Liver (tissue), 9 donors: ENCODE results near the gene DNAJA3. TPM values are rescaled to one million over a fixed set of nuclear protein-coding genes. Genes with fewer than 3 reads are reported as not detected.

Source experiments
- DNase-seq: peaks from one replicate; pipeline ENCODE4 v3.0.0-alpha.2; 2017; ENCODE audit warnings: low spot score
- H3K27ac ChIP-seq, 2 donors: one replicate each; pipeline ENCODE4 v1.7.0; 2013; ENCODE audit warnings: inconsistent platforms in 2 of 2, low read length in 2 of 2, control low read depth in 1 of 2, low read depth in 1 of 2, mild to moderate bottlenecking in 1 of 2
- H3K27me3 ChIP-seq, 4 donors: one replicate each; pipeline versions ENCODE4 v1.6.1 to v1.7.0; 2013; ENCODE audit warnings: low read length in 3 of 4, inconsistent platforms in 1 of 4, mild to moderate bottlenecking in 1 of 4, moderate library complexity in 1 of 4; ENCODE audit not compliant: control insufficient read depth in 4 of 4, insufficient read depth in 4 of 4
- H3K36me3 ChIP-seq, 4 donors: one replicate each; pipeline versions ENCODE4 v1.6.1 to v1.7.0; 2013; ENCODE audit warnings: low read length in 3 of 4, mild to moderate bottlenecking in 3 of 4, low read depth in 1 of 4, moderate library complexity in 1 of 4; ENCODE audit not compliant: control insufficient read depth in 4 of 4, insufficient read depth in 3 of 4
- H3K4me1 ChIP-seq, 4 donors: one replicate each; pipeline versions ENCODE4 v1.6.1 to v1.7.0; 2013; ENCODE audit warnings: low read length in 3 of 4, mild to moderate bottlenecking in 3 of 4, moderate library complexity in 1 of 4; ENCODE audit not compliant: control insufficient read depth in 4 of 4, insufficient read depth in 4 of 4
- H3K4me3 ChIP-seq, 3 donors: one replicate each; pipeline versions ENCODE4 v1.6.1 to v1.7.0; 2013; ENCODE audit warnings: low read length in 3 of 3, control low read depth in 1 of 3, low read depth in 1 of 3, mild to moderate bottlenecking in 1 of 3
- H3K9ac ChIP-seq, 2 donors: one replicate each; pipeline ENCODE4 v1.7.0; 2013; ENCODE audit warnings: low read length in 2 of 2, mild to moderate bottlenecking in 2 of 2, moderate library complexity in 2 of 2, control low read depth in 1 of 2, low read depth in 1 of 2
- H3K9me3 ChIP-seq, 4 donors: one replicate each; pipeline versions ENCODE4 v1.6.1 to v1.7.0; 2013; ENCODE audit warnings: low read length in 3 of 4; ENCODE audit not compliant: control insufficient read depth in 4 of 4
- ATF3 ChIP-seq: IDR thresholded peaks from 2 replicates; pipeline ENCODE4 v1.6.1; 2016; ENCODE audit warnings: antibody characterized with exemption
- CTCF ChIP-seq: fragments of 150-350 bp; IDR thresholded peaks from 2 replicates; pipeline ENCODE4 v1.5.1; 2017; ENCODE audit warnings: improper control_type of control experiment, low read depth, low read length; ENCODE audit not compliant: missing input control
- EGR1 ChIP-seq, 2 donors: IDR thresholded peaks; 2 replicates each; pipeline ENCODE4 v1.6.1; 2016 to 2018; ENCODE audit warnings: antibody characterized with exemption in 2 of 2, low read depth in 2 of 2
- FOXA1 ChIP-seq: IDR thresholded peaks from 2 replicates; pipeline ENCODE4 v1.6.1; 2016; ENCODE audit warnings: antibody characterized with exemption
- FOXA2 ChIP-seq: IDR thresholded peaks from 2 replicates; pipeline ENCODE4 v1.6.1; 2016; ENCODE audit warnings: antibody characterized with exemption
- GABPA ChIP-seq, 2 donors: IDR thresholded peaks in 1 of 2; conservative IDR thresholded peaks in 1 of 2; 2 replicates each; pipeline ENCODE4 v1.6.1; 2016; ENCODE audit warnings: antibody characterized with exemption in 2 of 2, mild to moderate bottlenecking in 1 of 2, moderate library complexity in 1 of 2
- HNF4A ChIP-seq, 2 donors: conservative IDR thresholded peaks; 2 replicates each; pipeline ENCODE4 v1.6.1; 2016; ENCODE audit warnings: antibody characterized with exemption in 2 of 2, mild to moderate bottlenecking in 2 of 2
- HNF4G ChIP-seq: IDR thresholded peaks from 2 replicates; pipeline ENCODE4 v1.6.1; 2016; ENCODE audit warnings: antibody characterized with exemption
- JUND ChIP-seq, 2 donors: IDR thresholded peaks; 2 replicates each; pipeline ENCODE4 v1.6.1; 2016; ENCODE audit warnings: antibody characterized with exemption in 2 of 2
- NR2F2 ChIP-seq: IDR thresholded peaks from 2 replicates; pipeline ENCODE4 v1.6.1; 2016; ENCODE audit warnings: antibody characterized with exemption
- RAD21 ChIP-seq, 2 donors: IDR thresholded peaks; 2 replicates each; pipeline ENCODE4 v1.6.1; 2016; ENCODE audit warnings: antibody characterized with exemption in 2 of 2, mild to moderate bottlenecking in 2 of 2
- RXRA ChIP-seq, 2 donors: IDR thresholded peaks; 2 replicates each; pipeline ENCODE4 v1.6.1; 2017 to 2018; ENCODE audit warnings: antibody characterized with exemption in 2 of 2, mild to moderate bottlenecking in 1 of 2
- SP1 ChIP-seq: IDR thresholded peaks from 2 replicates; pipeline ENCODE4 v1.6.1; 2018; ENCODE audit warnings: antibody characterized with exemption, mild to moderate bottlenecking
- TAF1 ChIP-seq: conservative IDR thresholded peaks from 2 replicates; pipeline ENCODE4 v1.6.1; 2016; ENCODE audit warnings: antibody characterized with exemption, mild to moderate bottlenecking
- YY1 ChIP-seq: IDR thresholded peaks from 2 replicates; pipeline ENCODE4 v1.6.1; 2016; ENCODE audit warnings: antibody characterized with exemption, mild to moderate bottlenecking
- ZBTB33 ChIP-seq: IDR thresholded peaks from 2 replicates; pipeline ENCODE4 v1.6.1; 2016; ENCODE audit warnings: antibody characterized with exemption
- WGBS: extraction: QIAGEN DNeasy Blood & Tissue Kit; methylation state at CpG from one replicate; pipeline ENCODE4 v1.1.7; 2013; 5-methylcytosine and 5-hydroxymethylcytosine counted together
- polyA plus RNA-seq, 2 donors: library from polyadenylated mRNA; stranded (reverse) in 1 of 2; unstranded in 1 of 2; fragments of 200-250 nt in 1 of 2; fragments of >200 nt in 1 of 2; fragmentation: Nextera tagmentation in 1 of 2; extraction: Ambion mirVana in 1 of 2; gene quantifications; one replicate each; pipeline versions ENCODE4 v1.2.1 to v1.2.3, GENCODE V29; 2013 to 2015
- total RNA-seq, 2 donors: library from RNA; depleted of rRNA; stranded (reverse); fragments of >200 nt; gene quantifications; one replicate each; pipeline ENCODE4 v1.2.3, GENCODE V29; 2014
- TF ChIP-seq, protein P1 (sequence below): IDR thresholded peaks from 2 replicates; pipeline ENCODE4 v1.6.1; 2016; ENCODE audit warnings: antibody characterized with exemption
- donor health status: healthy.
- donor health status: healthy.
- donor health status: healthy.
- donor health status: healthy.
- donor health status: healthy.

Gene DNAJA3
- total and polyA plus RNA-seq, 4 donors = 39.6 to 86.3 (median 65.6) TPM

GRCh38 chr16:4426722-4427372 lies 1.2 kb downstream of the DNAJA3 start:
- Histone ChIP-seq H3K4me3 (peak overlapping the region; percentile 70 to 100 (median 92)), H3K9me3 (no peaks in the 10 kb centered on the region), H3K36me3 (peaks cover 1 to 7% (median 2%) of the 10 kb centered on the region in 4 donors), H3K27me3 (no peaks in the 10 kb centered on the region), H3K27ac (peak overlapping the region in 1 of 2 donors; percentile 98), H3K4me1 (peaks cover 2 to 22% (median 14%) of the 10 kb centered on the region in 4 donors), H3K9ac (peak overlapping the region; percentile 91 to 94)
- 89% methylated on average over 12 of the region's 12 CpGs for WGBS
- no peak for DNase-seq
- TF ChIP-seq JUND (IDR thresholded peaks at IDR 0.05) (no peak), GABPA (IDR thresholded peaks at IDR 0.05 in 1 of 2, conservative IDR thresholded peaks at IDR 0.05 in 1 of 2) (no peak), HNF4A (conservative IDR thresholded peaks at IDR 0.05) (no peak), HNF4G (no peak), ATF3 (no peak), SP1 (no peak), RAD21 (IDR thresholded peaks at IDR 0.05) (no peak), EGR1 (IDR thresholded peaks at IDR 0.05; ENCODE audit: low read depth in 2 of 2) (no peak), YY1 (no peak), FOXA2 (no peak)

GRCh38 chr16:4428500-4428899 lies 2.8 kb downstream of the DNAJA3 start:
- no peaks in the 10 kb centered on the region for H3K27me3 ChIP-seq
- no peak overlapping the region for H3K27ac ChIP-seq
- H3K9ac ChIP-seq = no peak overlapping the region
- TF ChIP-seq RXRA (IDR thresholded peaks at IDR 0.05) = no peak
- TF ChIP-seq GABPA (IDR thresholded peaks at IDR 0.05 in 1 of 2, conservative IDR thresholded peaks at IDR 0.05 in 1 of 2) = no peak
- TF ChIP-seq YY1 = no peak
- no peak for TF ChIP-seq CTCF
- TF ChIP-seq TAF1 = no peak
- no peak for TF ChIP-seq EGR1 (IDR thresholded peaks at IDR 0.05; ENCODE audit: low read depth in 2 of 2)
- TF ChIP-seq SP1 = no peak
- TF ChIP-seq HNF4A (conservative IDR thresholded peaks at IDR 0.05) = no peak
- TF ChIP-seq, protein P1, sequence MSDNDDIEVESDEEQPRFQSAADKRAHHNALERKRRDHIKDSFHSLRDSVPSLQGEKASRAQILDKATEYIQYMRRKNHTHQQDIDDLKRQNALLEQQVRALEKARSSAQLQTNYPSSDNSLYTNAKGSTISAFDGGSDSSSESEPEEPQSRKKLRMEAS = no peak
- no peak for TF ChIP-seq ATF3
- no peak for TF ChIP-seq FOXA1
- no peak for TF ChIP-seq ZBTB33
- no peak for TF ChIP-seq NR2F2
- no peak overlapping the region for H3K4me3 ChIP-seq
- DNase-seq = no peak
- WGBS = 93% methylated on average over 7 of the region's 7 CpGs
- no peaks in the 10 kb centered on the region for H3K9me3 ChIP-seq
- peaks cover 2 to 10% (median 3%) of the 10 kb centered on the region in 4 donors for H3K36me3 ChIP-seq
- peaks cover 2 to 22% (median 14%) of the 10 kb centered on the region in 4 donors for H3K4me1 ChIP-seq
